A172 (cell line): ENCODE data around the gene PPP2R2C. TPM values are rescaled to one million over a fixed set of nuclear protein-coding genes. Genes with fewer than 3 reads are reported as not detected.

Experiments
- DNase-seq: peaks from one replicate; pipeline ENCODE4 v3.0.0-alpha.2; 2015; ENCODE audit warnings: low spot score
- total RNA-seq: library from RNA; depleted of rRNA; stranded (reverse); fragments of >200 nt; shearing (Covaris generic); gene quantifications from 2 replicates; pipeline ENCODE4 v1.2.3, GENCODE V29; 2014

Gene PPP2R2C
- total RNA-seq, 1 experiment from 2014 or later, result 10.6 TPM

DNA sequence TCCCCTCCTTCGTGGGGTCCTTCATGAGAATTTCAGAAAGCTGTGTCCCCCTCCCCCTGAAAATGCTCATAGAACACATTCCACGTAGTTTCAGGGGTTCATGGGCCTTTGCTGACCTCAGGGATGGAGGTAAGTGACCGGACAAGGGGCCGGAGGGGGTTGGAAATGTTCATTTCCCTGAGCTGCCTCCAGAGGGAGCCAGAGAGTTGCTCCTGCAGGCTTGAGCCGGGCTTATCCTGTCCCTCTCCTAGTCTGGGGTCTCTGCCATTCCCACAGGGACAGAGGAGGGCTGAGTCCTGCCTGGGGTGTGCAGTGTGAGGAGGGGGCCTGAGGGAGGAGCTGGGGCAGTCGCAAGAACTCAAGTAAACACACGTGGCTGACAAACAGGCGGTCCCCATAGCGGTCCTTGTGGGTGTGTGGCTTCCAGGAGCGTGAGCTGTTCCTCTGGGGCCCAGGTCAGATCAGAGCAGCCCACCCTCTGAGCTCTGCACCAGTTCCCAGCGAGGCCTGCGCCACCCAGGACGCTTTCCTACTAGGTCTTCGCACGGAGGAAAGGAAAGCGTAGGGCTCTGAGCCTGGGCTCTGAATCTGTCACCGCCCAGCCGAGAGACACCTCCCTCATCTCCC is 140.3 kb downstream of the PPP2R2C start:
- peak; percentile 47 for DNase-seq

DNA sequence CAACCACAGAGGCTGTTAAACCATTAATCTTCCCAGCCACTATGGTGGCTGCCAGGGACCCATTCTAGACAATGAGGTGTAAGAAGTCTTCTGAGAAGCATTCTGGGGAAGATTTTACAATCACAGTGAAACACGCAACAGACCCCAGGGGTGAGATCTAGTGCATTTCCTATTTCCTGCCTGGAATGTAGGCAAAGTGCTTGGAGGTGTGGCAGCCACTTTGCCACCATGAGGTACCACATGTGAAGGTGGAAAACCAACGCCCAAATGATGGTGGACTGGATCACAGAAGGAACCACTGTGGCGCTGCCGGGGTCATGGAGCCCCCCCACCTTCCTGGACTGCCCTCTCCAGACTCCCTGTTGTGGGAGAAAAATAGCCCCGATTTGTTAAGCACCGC is 140.9 kb downstream of the PPP2R2C start:
- DNase-seq, result no peak

DNA sequence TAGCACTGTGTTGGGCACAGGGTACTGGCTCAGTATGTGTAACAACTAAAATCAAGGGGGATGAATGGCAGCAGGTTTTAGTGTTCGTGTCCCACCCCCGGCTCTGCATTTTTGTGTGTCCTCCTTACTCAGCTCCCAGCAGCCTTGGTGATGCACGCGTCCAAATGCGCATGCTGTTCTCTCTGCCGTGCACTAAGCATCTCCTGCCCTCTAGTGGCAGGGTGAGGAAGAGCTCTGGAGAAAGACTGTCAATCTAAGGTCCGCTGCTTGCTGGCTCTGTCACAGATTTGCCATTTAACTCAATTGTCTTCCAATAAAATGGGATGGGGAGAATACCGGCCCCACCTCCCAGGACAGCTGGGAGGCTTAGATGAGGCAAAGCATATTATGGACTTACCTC is 141.4 kb downstream of the PPP2R2C start:
- no peak for DNase-seq

DNA sequence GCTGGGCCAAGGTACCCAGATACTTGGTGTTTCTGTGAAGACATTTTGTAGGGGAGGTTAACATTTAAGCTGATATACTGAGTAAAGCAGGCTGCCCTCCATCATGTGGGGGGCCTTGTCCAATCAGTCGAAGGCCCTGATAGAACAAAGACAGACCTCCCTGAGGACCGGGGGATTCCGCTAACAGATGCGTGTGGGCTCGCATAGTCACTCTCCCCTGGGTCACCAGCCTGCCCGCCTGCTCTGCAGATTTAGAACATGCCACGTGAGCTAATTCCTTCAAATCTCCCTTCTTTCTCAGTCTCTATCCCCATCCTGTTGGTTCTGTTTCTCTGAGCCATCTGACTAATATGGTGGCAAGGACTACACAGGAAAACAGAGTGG is 142.0 kb downstream of the PPP2R2C start:
- no peak for DNase-seq

DNA sequence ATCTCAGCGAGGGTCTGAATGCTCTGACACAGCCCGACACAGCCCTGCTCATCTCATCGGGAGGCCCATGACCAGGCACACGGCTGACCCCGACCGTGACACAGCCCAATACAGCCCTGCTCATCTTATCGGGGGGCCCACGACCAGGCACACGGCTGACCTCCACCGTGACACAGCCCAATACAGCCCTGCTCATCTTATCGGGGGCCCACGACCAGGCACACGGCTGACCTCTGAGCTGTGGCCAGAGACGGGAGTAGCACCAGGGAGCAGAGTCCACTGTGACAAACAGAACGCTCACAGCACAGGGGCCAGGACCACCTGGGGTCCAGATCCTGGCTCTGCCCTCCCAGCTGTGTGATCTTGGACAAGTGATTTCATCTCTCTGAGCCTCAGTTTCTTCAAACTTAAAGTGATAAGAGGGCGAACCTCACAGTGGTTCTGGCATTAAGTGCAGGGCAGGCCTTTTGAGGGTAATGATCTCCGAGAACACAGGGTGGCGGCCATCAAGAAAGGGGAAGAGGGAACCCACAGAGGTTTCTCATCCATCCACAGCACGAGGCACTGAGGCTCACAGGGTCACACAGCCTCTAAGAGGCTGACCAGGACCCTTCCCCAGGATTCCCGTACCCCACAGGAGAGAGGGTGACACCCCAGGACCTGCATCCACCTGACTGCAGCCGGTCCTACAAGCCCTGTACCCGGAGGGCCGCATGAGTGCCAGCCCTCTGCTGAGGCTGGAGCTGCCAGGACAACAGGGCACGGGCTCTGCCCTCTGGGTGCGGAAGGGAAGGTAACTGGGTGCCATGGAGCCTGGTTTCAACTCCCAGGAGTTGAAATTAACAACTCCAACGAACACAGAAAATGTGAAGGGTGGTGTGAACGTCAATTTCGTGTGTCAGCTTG is 142.7 kb downstream of the PPP2R2C start:
- DNase-seq, result no peak

DNA sequence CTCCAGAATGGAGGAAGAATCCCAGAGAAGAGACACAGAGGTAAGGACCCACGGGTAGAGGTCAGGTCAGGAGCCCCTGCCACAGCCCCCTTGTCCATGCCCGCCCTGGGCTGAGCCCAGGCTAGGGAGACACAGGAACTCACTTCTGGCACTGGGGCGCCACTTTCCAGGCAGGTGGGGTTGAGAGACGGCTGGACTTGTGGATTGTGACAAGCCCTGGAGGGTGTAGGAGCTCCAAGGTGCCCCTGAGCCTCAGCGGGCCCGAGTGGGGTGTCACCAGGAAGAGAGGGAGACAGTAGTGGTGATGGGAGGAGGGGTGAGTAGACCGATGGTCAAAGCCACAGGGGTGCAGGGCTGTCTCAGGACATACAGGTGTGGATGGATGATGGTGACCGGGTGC is 143.9 kb downstream of the PPP2R2C start:
- DNase-seq, result no peak

DNA sequence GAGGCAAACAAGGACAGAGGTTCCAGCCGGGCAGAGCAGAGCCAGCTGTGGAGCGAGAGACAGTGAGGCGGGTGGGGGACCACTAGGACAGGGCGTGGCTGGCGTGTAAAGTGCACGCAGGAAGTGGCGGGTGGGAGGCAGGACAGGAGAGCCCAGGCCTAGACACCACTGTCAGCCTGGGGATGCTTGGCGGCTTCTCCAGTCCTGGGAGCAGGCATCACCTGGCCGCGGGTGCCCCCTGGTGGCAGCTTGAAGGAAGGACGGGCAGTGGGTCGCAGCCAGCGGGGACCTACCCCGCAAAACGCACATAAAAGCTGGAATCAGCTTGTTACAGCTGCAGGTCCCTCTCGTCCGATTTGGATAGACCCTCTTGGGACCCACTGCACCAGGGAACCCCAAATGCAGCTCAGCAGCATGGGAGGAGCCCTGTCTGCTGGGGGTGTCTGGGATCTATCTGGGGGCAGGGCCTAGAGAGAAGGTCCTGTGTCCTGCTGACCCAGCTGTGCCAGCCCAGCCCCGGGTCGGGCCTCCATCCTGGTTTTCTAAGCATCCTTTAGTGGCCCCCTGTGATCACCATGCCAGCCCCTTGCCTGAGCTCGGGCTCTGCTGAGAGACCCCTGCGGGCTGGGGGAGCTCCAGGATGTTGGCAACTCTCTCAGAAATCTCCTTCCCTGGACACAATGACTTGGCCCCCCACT is 145.0 kb downstream of the PPP2R2C start:
- DNase-seq, result peak; percentile 82

DNA sequence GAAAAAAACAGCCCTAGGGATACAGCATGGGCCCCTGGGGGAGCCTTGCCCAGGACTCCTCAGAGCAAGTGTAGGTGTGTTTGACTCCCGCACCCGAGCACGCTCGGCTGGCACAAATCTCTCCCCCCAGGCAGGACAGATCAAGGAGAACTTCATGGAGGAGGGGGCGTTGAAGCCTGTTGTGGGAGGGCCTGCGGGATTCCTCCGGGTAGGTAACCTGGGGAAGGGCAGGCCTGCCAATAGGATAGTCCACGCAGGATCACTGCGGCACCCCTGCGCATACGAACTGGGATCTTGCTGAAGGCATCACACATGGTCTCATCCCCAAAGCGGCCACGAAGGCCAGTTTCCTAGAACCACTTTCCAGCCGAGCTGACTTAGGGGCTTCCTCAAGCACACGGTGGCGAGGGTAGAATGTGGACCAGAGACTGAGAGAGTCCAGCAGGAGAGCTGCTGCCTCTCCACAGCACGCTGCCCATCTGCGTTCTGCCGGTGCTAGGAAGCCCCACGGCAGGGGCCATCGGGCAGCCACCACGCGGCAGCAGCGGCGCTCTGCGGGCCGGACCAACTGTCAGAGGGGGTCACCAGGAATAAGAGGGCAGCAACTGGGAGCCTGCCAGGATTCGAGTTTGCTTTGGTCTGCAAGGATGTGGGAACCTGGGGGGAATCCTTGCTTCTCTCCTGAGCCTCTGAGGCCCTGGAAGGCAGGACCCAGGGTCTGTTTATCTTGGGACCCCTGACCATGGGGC is 145.9 kb downstream of the PPP2R2C start:
- no peak for DNase-seq

DNA sequence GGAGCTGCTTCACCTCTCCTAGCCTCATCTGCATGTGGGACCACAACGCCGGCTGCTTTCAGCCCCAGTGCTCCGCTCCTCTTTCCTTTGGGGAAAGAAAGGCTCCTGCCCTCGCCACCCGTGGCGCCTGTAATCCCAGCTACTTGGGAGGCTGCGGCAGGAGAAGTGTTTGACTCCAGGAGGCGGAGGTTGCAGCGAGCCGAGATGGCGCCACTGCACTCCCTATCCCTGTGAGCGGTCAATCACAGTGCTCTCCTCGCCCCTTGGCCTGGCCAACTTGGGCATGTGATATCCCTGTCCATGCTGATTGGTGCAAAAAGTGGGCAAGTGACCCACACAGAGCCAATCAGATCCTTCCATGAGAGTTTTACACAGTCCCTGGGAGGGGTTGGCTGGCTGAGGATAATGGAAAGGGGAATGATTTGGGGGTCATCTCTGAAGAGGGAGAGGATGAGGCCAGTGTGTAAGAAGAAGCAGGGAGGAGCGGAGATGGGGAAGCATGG is 146.6 kb downstream of the PPP2R2C start:
- DNase-seq, result no peak

DNA sequence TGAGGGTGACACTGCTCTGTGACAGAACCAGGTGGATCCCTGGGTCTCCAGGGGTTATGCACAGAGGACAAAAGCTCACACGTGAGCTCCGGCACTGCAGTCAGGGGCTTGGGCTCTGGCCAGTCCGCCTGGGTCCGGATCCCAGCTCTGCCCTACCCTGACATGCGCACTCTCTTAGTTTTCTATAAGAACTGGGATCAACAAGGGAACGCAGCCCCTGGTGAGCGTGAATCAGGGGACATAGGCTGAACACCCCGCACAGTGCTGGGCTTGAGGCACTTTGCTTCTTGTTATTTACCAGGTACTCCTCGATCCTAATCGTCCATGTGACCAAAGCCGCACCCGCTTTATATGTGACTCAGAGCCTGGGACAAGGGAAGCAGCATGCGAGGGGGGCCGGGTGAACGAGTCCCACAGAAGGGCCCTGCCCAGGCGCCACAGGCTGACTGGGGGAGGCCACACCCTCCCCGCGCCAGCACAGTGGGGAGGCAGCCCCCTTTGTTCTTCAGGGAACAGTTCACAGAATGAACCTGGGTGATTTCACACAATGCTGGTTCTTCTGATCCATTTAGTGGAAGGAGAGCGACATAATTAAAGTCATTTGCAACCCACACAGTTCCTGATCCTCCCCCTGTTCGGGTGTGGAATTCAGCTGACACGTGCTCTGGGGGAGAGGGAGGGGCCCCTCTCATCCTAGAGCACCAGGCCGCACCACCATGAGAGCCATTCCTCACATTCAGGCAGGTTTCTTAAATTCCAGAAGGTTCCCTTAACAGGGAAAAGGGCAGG is 147.2 kb downstream of the PPP2R2C start:
- DNase-seq, result peak; percentile 86

DNA sequence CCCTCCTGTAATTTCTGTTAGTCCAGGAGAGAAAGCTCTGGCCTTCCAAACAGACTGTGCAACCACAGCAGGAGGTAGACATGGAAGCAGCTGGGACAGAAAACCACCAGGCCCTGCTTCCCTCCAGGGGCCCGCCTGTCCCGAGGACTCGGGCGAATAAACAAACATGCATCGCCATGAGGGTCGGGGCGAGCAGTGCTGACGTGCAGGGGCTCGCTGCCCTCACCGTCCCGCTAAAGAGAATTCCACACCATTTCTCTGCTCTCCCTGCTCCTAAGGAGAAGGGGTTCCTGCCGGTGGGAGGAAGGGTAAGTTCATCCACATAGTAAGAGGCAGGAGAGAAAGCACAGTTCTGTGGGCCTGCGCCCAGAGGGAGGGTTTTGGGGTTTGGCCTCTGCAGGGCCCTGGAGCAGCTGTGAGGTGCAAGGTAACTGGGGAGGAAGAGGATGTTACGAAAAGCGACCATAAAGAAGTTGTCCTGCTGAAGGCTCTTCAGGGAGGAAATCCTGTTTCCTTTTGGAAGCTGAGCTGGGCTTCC is 147.9 kb downstream of the PPP2R2C start:
- no peak for DNase-seq

DNA sequence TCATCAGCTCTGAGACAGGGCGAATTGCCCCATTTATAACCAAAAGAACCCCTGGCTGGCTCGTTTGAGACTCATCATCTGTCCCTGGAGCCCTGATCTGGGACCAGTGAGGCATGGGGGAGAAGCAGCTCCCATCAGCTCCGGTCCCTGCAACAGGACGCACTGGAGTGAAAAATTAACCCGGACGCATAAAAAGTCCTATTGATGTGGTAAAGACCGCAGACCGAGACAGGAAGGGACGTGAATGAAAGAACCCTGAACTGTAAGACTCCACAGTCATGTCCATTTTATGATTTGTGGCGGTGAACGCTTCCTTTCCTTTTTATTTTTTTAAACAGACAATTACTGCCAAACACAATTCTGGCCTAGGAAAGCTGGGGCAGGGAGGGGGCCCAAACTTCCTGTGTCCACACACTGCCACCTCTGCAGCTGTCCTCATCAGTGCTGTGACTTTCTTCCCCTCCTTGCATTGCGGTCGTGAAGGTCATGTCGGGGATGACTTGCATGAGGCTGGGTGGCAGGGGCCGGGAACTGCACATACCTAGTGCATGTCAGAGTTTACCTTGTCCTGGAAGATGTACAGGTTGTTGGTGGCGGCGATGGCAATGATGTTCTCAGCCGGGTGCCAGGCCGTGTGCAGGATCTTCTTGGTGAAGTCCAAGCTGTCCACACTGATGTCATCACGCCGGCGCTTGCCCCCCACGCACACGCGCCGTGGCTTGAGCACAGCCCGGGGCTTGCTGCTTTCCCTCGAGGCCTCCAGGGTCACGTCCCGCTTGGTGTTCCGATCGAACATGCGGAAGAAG is 149.4 kb downstream of the PPP2R2C start:
- no peak for DNase-seq

DNA sequence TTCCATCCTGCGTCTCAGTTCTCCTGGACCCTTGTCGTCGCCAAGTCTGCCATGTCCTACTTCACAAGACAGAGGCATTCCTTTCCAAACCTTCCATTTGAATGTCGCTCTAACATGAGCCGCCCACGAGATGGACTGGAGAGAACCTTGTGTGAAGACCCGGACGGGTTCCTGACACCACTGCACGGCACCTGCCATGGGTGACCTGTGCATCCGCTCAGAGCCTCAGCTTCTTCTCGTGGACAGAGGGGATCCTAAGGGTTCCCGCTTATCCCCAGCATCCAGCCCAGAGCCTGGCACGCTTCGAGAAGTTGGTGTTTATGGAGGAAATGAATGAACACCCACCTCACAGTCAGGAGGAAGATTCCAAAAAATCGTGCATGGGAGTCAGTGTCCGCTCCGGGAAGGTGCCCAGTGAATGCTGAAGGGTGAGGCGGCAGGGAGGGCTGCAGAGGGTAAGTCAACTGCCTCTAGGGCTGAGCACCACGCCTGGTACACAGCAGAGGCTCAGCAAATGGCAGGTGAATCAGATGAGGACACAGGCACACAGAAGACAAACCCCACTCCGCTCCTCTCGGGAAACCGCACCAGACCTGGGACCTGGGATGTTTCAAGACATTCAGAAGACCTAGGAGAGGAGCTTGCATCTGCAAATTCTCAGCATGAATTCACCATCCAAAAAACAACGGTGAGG is 150.2 kb downstream of the PPP2R2C start:
- no peak for DNase-seq

DNA sequence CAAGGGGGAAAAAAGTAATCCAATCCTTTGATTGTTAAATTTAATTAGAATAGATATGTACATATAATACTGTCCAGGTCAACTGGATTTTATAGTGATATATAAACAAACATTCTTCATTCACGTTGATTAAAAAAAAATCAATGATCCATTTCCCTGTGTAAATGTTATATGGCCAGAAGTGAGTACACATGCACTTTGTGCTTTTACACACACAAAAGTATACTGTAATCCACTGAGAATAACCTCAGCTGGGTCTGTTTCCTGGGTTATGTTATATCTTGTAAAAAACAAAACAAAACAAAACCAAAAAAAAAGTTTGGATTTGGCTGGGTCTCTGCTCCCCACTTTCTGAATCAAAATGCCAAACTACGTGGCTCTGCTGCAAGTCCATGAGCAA is 151.1 kb downstream of the PPP2R2C start:
- no peak for DNase-seq

DNA sequence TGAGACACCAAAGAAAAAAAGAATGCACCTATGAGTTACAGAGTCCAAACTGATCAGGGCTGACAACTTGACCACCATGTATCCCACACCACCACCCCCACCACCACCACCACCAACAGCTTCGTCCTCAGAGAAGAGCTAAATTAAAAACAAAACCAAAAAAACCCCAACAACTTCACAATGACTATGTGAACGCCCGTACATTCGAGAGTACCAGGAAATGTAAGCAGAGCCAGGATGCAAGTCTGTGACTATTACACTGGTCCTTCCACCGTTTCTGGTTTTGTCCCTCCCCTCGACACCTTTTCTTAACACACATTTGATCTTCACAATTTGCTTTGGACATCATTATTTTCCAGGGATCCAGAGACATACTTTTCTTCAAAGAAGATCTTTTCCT is 151.8 kb downstream of the PPP2R2C start:
- DNase-seq, result no peak

DNA sequence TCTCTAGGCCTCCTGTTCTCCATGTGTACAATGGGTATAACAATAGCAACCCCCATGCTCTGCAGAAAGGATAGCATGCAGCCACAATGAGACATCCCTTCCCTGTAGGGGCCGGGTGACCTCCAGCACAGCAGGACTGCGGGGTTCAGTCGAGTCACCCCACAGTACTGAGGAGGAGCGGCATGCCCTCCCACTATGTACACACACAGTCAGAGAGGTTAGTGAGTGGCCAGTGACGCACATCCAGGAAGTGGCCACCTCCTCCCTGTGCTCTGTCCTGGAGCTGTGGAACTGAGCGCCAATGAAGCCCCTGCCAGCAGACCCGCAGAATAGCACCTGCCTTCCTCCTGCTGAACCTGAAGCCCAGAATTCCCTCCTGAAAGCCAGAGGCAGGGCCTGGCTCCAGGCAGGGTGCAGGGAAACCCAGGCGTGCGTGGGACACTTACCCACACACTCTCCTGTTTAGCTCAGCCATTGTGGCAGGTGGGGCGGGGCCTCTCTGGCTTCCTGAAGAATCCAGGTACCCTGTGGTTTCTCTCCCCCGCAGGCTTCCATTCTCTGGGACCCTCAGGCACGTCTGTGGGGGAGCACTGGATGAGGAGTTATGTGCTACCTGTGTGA is 152.8 kb downstream of the PPP2R2C start:
- DNase-seq, result peak; percentile 19

DNA sequence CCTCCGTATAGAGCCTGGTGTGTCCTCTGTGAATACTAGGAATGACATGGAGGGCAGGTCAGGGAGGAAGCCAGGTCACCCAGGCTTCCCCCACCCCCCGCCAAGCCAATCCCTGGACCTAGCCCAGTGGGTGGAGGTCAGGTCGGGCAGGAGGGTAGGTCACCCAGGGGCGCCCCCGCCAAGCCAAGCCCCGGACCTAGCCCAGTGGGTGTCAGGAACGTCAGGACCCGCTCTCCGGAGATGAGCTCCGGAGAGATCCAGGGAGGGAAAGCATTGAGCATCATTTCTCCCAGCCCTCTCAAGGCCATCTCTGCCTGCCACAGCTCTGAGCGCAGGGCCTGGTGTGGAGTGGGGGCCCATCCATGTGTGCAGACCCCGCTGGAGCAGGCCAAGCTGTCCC is 154.2 kb downstream of the PPP2R2C start:
- DNase-seq, result no peak

DNA sequence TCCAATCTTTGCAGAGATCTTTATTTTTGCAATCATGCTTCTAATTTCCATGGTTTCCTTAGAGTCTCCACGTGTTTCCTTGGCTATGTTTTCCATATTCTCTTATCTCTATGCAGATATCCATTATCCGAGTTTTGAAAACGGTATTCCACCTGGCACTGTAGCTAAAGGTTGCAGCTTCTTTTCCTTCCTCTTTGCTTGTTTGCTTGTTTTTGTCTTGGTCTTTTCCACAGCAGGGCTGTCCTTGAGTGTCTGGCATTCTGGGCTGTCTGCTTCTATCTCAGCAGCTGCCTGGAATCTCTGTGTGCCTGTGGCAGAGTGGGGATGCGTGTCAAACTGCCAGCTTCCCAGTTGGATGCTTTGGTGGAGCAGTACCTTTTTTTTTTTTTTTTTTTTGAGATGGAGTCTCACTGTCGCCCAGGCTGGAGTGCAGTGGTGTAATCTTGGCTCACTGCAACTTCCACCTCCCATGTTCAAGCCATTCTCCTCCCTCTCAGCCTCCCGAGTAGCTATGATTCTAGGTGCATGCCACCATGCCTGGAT is 155.9 kb downstream of the PPP2R2C start:
- DNase-seq, result no peak
